ENCODE measurements around the gene ELF2.

GRCh38 chr4:139030614-139031235, 146.3 kb downstream of the ELF2 start:
- no peak for TF ChIP-seq SMAD3 (CRISPR knock-in tag; IDR thresholded peaks at IDR 0.05; ENCODE audit: borderline replicate concordance)
- TF ChIP-seq CTCF (IDR thresholded peaks at IDR 0.05), result peak; percentile 62; the same call in 1 of the 2 replicates
- no peak for TF ChIP-seq ZBTB21 (CRISPR knock-in tag; IDR thresholded peaks at IDR 0.05; ENCODE audit: borderline replicate concordance)
- no peak for TF ChIP-seq AFF4 (CRISPR knock-in tag; IDR thresholded peaks at IDR 0.05; ENCODE audit: borderline replicate concordance)
- TF ChIP-seq NFE2L1 (CRISPR knock-in tag; IDR thresholded peaks at IDR 0.05), result no peak

Data from WTC11 (cell line).